GM12878 (cell line): ENCODE measurements around the gene POLA1. TPM values are rescaled to one million over a fixed set of nuclear protein-coding genes. Genes with fewer than 3 reads are reported as not detected.

ENCODE experiments used
- ATAC-seq: fragments of 200-7000 bp; cut with Tn5 transposase; 3 replicates; pipeline ENCODE4 v1.9.1; 2020; ENCODE audit warnings: mild to moderate bottlenecking, moderate library complexity
- BruUV-seq: library from RNA; stranded (reverse); fragments of 400-500 nt; replicated peaks from 2 replicates; lab custom pipeline; 2021; lab: Mats Ljungman, UMichigan
- CTCF ChIA-PET: fragments of 300-600 bp; sonication (Branson Sonifier 250); formaldehyde crosslinking; extraction: SDS; loops from one replicate; lab custom pipeline; 2021; ENCODE audit warnings: inconsistent platforms; lab: Yijun Ruan, JAX
- POLR2A ChIA-PET: fragments of 350-600 bp; formaldehyde crosslinking; extraction: SDS; loops from one replicate; lab custom pipeline; 2021; ENCODE audit warnings: inconsistent platforms; lab: Charles Lee
- RAD21 ChIA-PET: fragments of 300-600 bp; sonication (Branson Sonifier 250); formaldehyde crosslinking; loops from one replicate; lab custom pipeline; 2023; ENCODE audit warnings: antibody characterized with exemption; ENCODE audit not compliant: unreplicated experiment; lab: Charles Lee
- SMC1A ChIA-PET: fragments of 300-600 bp; sonication (Branson Sonifier 250); formaldehyde crosslinking; loops from one replicate; lab custom pipeline; 2023; ENCODE audit not compliant: unreplicated experiment, uncharacterized antibody; lab: Charles Lee
- DNase-seq: peaks from one replicate; pipeline ENCODE4 v3.0.0-alpha.2; 2011; ENCODE audit warnings: low read depth, low spot score
- FAIRE-seq: peaks from 3 replicates; lab custom pipeline; 2011; peaks lifted over from hg19 to GRCh38; lab: Jason Lieb, UNC
- H2AFZ ChIP-seq: 2 replicates; pipeline ENCODE4 v1.6.0; 2011; ENCODE audit warnings: low read depth, low read length, control low read depth; ENCODE audit not compliant: control insufficient read depth
- H3K27ac ChIP-seq: 2 replicates; pipeline ENCODE4 v1.5.1; 2011; ENCODE audit warnings: control low read depth; ENCODE audit not compliant: control insufficient read depth, insufficient read depth
- H3K27me3 ChIP-seq, 2 experiments: replicated peaks in 1 of 2; 2 replicates each; pipeline versions ENCODE4 v1.6.0 to v1.6.1; 2011; ENCODE audit warnings: low read length in 1 of 2; ENCODE audit not compliant: control insufficient read depth in 2 of 2, insufficient read depth in 2 of 2
- H3K36me3 ChIP-seq, 2 experiments: 2 replicates each; pipeline ENCODE4 v1.5.1; 2011; ENCODE audit warnings: low read length in 1 of 2; ENCODE audit not compliant: control insufficient read depth in 2 of 2, insufficient read depth in 2 of 2
- H3K4me1 ChIP-seq: 2 replicates; pipeline ENCODE4 v1.6.1; 2011; ENCODE audit warnings: mild to moderate bottlenecking, low read length, moderate library complexity, mixed read lengths; ENCODE audit not compliant: control insufficient read depth, insufficient read depth
- H3K4me2 ChIP-seq: 2 replicates; pipeline ENCODE4 v1.6.0; 2011; ENCODE audit warnings: control low read depth; ENCODE audit not compliant: control insufficient read depth, insufficient read depth
- H3K4me3 ChIP-seq: fragments of 200-600 bp; sonication (generic); 2 replicates; pipeline ENCODE4 v1.5.1; 2016
- H3K79me2 ChIP-seq: 2 replicates; pipeline ENCODE4 v1.6.0; 2011; ENCODE audit warnings: low read length; ENCODE audit not compliant: control insufficient read depth, insufficient read depth
- H3K9ac ChIP-seq: 2 replicates; pipeline ENCODE4 v1.8.0; 2011; ENCODE audit warnings: low read length, control low read depth, mixed read lengths; ENCODE audit not compliant: control insufficient read depth, insufficient read depth
- H3K9me3 ChIP-seq: replicated peaks from 3 replicates; pipeline ENCODE4 v1.5.1; 2011; ENCODE audit warnings: mild to moderate bottlenecking, low read length; ENCODE audit not compliant: control insufficient read depth, insufficient read depth
- H4K20me1 ChIP-seq: 2 replicates; pipeline ENCODE4 v1.6.0; 2011; ENCODE audit not compliant: control insufficient read depth, insufficient read depth
- BCL11A ChIP-seq: IDR thresholded peaks from 2 replicates; pipeline ENCODE4 v1.6.1; 2011; ENCODE audit warnings: low read depth, low read length
- DPF2 ChIP-seq: fragments of 450-650 bp; IDR thresholded peaks from 2 replicates; pipeline ENCODE4 v1.6.1; 2017; ENCODE audit warnings: mild to moderate bottlenecking
- EED ChIP-seq: sonication (generic); IDR thresholded peaks from 2 replicates; pipeline ENCODE4 v1.6.1; 2016; ENCODE audit warnings: antibody characterized with exemption, low read depth
- EP300 ChIP-seq, 2 experiments: fragments of 150-350 bp in 1 of 2; IDR thresholded peaks; 2 replicates each; pipeline ENCODE4 v1.6.1; 2011 to 2012; ENCODE audit warnings: low read depth in 2 of 2, low read length in 2 of 2, borderline replicate concordance in 1 of 2, improper control_type of control experiment in 1 of 2, inconsistent platforms in 1 of 2; ENCODE audit not compliant: control insufficient read depth in 1 of 2
- FOS ChIP-seq: IDR thresholded peaks from 3 replicates; pipeline ENCODE4 v1.6.1; 2011; ENCODE audit warnings: borderline replicate concordance; ENCODE audit not compliant: insufficient read length; ENCODE audit errors: extremely low read depth
- HDGF ChIP-seq: fragments of 450-650 bp; IDR thresholded peaks from 2 replicates; pipeline ENCODE4 v1.6.1; 2016; ENCODE audit warnings: antibody characterized with exemption
- IKZF2 ChIP-seq, 2 experiments: fragments of 450-650 bp; IDR thresholded peaks; 2 replicates each; pipeline ENCODE4 v1.6.1; 2017; ENCODE audit warnings: mild to moderate bottlenecking in 2 of 2, moderate library complexity in 2 of 2
- KDM1A ChIP-seq: fragments of 200-600 bp; sonication (generic); IDR thresholded peaks from 2 replicates; pipeline ENCODE4 v1.6.1; 2016; ENCODE audit warnings: borderline replicate concordance
- NFIC ChIP-seq: IDR thresholded peaks from 2 replicates; pipeline ENCODE4 v1.6.1; 2012; ENCODE audit warnings: low read depth, mild to moderate bottlenecking, inconsistent platforms, low read length, moderate library complexity
- RAD21 ChIP-seq: IDR thresholded peaks from 2 replicates; pipeline ENCODE4 v1.6.1; 2011; ENCODE audit warnings: mild to moderate bottlenecking, low read depth, low read length, moderate library complexity; ENCODE audit not compliant: insufficient read depth
- RBBP5 ChIP-seq: fragments of 200-600 bp; sonication (generic); conservative IDR thresholded peaks from 2 replicates; pipeline ENCODE4 v1.6.1; 2016
- SIX5 ChIP-seq: IDR thresholded peaks from 2 replicates; pipeline ENCODE4 v1.6.1; 2011; ENCODE audit warnings: mild to moderate bottlenecking, low read depth, low read length, moderate library complexity; ENCODE audit not compliant: severe bottlenecking
- SPI1 ChIP-seq: IDR thresholded peaks from 2 replicates; pipeline ENCODE4 v1.6.1; 2011; ENCODE audit warnings: low read depth, mild to moderate bottlenecking, low read length, moderate library complexity, borderline replicate concordance; ENCODE audit not compliant: insufficient read depth
- WGBS: methylation state at CpG from one replicate; pipeline ENCODE4 v1.1.6; 2016; ENCODE audit warnings: low lambda C conversion rate; ENCODE audit not compliant: insufficient replicate concordance, insufficient coverage; ENCODE audit errors: missing lambda C conversion rate; 5-methylcytosine and 5-hydroxymethylcytosine counted together
- in situ Hi-C: fragments of 300-500 bp; cut with MboI; formaldehyde crosslinking; loops from 9 replicates; pipeline ENCODE4 v1.14.3; 2018; ENCODE audit warnings: mixed read lengths
- intact Hi-C: fragments of 100-400 bp; cut with micrococcal nuclease; formaldehyde crosslinking; loops from one replicate; pipeline ENCODE4 v1.14.2; 2022; ENCODE audit not compliant: unreplicated experiment
- polyA plus RNA-seq, 11 experiments: library from polyadenylated mRNA; depleted of rRNA in 4 of 11; unstranded in 6 of 11; stranded (reverse) in 5 of 11; fragments of >200 nt; fragmentation: Nextera tagmentation in 4 of 11; fragmentation: Illumina TruSeq in 1 of 11; extraction: Ambion mirVana in 4 of 11; extraction: Trizol in 1 of 11; gene quantifications; 1 replicate in 1 of 11; 2 replicates in 10 of 11; pipeline versions ENCODE4 v1.2.1 to v1.2.3, GENCODE V29; 2011 to 2016; ENCODE audit warnings: inconsistent platforms in 2 of 11, missing spikeins in 2 of 11, low read depth in 1 of 11
- total RNA-seq, 4 experiments: library from RNA; depleted of rRNA in 3 of 4; stranded (reverse); fragments of >200 nt in 3 of 4; fragmentation: Illumina TruSeq in 1 of 4; extraction: Trizol in 1 of 4; gene quantifications; 2 replicates each; pipeline versions ENCODE4 v1.2.1 to v1.2.3, GENCODE V29; 2013 to 2021
- TF ChIP-seq, protein P1 (sequence below): fragments of 450-650 bp; IDR thresholded peaks from 2 replicates; pipeline ENCODE4 v1.6.1; 2016; ENCODE audit warnings: mild to moderate bottlenecking
- TF ChIP-seq, protein P2 (sequence below): fragments of 450-650 bp; formaldehyde crosslinking; IDR thresholded peaks from 2 replicates; pipeline ENCODE4 v1.4.0; 2020; ENCODE audit warnings: mild to moderate bottlenecking, moderate library complexity
- TF ChIP-seq, protein P3 (sequence below): fragments of 150-350 bp; IDR thresholded peaks from 2 replicates; pipeline ENCODE4 v1.6.1; 2016; ENCODE audit warnings: low read depth, low read length

POLA1 gene
- total and polyA plus RNA-seq, 10 of the 15 experiments (the other 5 are each of a cell fraction or from before 2014, with no cell fraction given) = 6.5 to 34.7 (median 24.8) TPM

DNA sequence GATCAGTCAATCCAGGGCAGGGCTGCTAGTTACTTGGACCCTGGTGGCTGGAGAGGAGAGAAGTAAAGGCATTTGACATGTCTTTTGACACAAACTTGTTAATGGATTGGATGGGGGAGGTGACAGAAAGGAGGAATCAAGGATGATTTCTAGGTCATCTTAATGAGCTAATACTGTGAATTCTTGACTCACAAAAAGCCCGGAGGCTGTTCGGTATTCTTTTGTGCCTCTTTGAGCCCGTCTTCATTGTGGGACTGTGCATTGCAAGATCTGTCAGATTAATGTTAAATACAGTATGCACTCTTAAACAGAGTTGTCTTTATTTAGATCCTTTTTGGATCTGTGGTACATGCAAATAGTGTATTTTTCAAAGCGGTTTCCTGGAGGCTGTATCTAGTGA lies 25.1 kb downstream of the POLA1 start (continued):
- TF ChIP-seq EP300 (IDR thresholded peaks at IDR 0.05; ENCODE audit: borderline replicate concordance in 1 of 2, control insufficient read depth in 1 of 2, low read depth in 2 of 2, low read length in 2 of 2) (no peak), RBBP5 (no peak)
- TF ChIP-seq, protein P1, sequence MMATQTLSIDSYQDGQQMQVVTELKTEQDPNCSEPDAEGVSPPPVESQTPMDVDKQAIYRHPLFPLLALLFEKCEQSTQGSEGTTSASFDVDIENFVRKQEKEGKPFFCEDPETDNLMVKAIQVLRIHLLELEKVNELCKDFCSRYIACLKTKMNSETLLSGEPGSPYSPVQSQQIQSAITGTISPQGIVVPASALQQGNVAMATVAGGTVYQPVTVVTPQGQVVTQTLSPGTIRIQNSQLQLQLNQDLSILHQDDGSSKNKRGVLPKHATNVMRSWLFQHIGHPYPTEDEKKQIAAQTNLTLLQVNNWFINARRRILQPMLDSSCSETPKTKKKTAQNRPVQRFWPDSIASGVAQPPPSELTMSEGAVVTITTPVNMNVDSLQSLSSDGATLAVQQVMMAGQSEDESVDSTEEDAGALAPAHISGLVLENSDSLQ = no peak

DNA sequence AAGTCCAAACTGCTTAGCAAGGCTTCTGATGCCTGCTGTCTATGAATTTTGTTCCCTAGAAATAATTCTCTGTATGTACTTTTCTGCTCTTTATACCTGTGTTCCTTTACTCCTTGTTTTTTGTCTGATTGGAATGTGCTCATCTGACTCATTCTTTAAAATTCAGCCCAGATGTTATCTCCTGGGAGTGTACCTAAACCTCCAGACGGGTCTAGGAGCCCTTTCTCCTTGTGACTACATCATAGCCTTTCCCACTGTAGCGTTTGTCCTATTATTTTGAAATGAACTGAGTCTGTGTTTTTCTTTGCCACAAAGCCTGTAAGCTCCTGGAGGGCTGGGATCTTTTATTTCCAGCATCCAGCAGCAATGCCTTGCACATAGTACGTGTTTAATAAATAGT lies 26.3 kb downstream of the POLA1 start:
- H3K4me1 ChIP-seq = no peaks in the 10 kb centered on the region
- no peak overlapping the region for H3K4me2 ChIP-seq
- intact Hi-C loops = no loop called here
- H2AFZ ChIP-seq = no peak overlapping the region
- no peak overlapping the region for H3K9ac ChIP-seq
- ChIA-PET SMC1A (interaction anchor here (0.9 kb wide), 1 partner anchor 18 kb away, joined by 3 read pairs; no protein-coding TSS in a partner anchor), CTCF (no interaction called here), POLR2A (no interaction called here), RAD21 (no interaction called here)
- no peaks in the 10 kb centered on the region for H4K20me1 ChIP-seq
- no peak overlapping the region for H3K27ac ChIP-seq
- no peaks in the 10 kb centered on the region for H3K79me2 ChIP-seq
- in situ Hi-C loops = no loop called here
- no peak for DNase-seq
- no peak overlapping the region for H3K4me3 ChIP-seq
- H3K36me3 ChIP-seq = peaks cover 0 to 6% of the 10 kb centered on the region in 2 experiments; a peak in 3 of 4 replicates
- no TSS peak for BruUV-seq
- 22% methylated on average over 3 of the region's 3 CpGs for WGBS
- no peaks in the 10 kb centered on the region; a peak in 1 of 4 replicates for H3K27me3 ChIP-seq
- no peaks in the 10 kb centered on the region for H3K9me3 ChIP-seq
- no peak for ATAC-seq
- FAIRE-seq = no peak
- no peak for TF ChIP-seq IKZF2 (IDR thresholded peaks at IDR 0.05)
- no peak for TF ChIP-seq SIX5
- no peak for TF ChIP-seq EED
- no peak for TF ChIP-seq KDM1A
- TF ChIP-seq, protein P2, sequence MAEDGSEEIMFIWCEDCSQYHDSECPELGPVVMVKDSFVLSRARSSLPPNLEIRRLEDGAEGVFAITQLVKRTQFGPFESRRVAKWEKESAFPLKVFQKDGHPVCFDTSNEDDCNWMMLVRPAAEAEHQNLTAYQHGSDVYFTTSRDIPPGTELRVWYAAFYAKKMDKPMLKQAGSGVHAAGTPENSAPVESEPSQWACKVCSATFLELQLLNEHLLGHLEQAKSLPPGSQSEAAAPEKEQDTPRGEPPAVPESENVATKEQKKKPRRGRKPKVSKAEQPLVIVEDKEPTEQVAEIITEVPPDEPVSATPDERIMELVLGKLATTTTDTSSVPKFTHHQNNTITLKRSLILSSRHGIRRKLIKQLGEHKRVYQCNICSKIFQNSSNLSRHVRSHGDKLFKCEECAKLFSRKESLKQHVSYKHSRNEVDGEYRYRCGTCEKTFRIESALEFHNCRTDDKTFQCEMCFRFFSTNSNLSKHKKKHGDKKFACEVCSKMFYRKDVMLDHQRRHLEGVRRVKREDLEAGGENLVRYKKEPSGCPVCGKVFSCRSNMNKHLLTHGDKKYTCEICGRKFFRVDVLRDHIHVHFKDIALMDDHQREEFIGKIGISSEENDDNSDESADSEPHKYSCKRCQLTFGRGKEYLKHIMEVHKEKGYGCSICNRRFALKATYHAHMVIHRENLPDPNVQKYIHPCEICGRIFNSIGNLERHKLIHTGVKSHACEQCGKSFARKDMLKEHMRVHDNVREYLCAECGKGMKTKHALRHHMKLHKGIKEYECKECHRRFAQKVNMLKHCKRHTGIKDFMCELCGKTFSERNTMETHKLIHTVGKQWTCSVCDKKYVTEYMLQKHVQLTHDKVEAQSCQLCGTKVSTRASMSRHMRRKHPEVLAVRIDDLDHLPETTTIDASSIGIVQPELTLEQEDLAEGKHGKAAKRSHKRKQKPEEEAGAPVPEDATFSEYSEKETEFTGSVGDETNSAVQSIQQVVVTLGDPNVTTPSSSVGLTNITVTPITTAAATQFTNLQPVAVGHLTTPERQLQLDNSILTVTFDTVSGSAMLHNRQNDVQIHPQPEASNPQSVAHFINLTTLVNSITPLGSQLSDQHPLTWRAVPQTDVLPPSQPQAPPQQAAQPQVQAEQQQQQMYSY (CRISPR knock-in tag) = no peak
- TF ChIP-seq, protein P3, sequence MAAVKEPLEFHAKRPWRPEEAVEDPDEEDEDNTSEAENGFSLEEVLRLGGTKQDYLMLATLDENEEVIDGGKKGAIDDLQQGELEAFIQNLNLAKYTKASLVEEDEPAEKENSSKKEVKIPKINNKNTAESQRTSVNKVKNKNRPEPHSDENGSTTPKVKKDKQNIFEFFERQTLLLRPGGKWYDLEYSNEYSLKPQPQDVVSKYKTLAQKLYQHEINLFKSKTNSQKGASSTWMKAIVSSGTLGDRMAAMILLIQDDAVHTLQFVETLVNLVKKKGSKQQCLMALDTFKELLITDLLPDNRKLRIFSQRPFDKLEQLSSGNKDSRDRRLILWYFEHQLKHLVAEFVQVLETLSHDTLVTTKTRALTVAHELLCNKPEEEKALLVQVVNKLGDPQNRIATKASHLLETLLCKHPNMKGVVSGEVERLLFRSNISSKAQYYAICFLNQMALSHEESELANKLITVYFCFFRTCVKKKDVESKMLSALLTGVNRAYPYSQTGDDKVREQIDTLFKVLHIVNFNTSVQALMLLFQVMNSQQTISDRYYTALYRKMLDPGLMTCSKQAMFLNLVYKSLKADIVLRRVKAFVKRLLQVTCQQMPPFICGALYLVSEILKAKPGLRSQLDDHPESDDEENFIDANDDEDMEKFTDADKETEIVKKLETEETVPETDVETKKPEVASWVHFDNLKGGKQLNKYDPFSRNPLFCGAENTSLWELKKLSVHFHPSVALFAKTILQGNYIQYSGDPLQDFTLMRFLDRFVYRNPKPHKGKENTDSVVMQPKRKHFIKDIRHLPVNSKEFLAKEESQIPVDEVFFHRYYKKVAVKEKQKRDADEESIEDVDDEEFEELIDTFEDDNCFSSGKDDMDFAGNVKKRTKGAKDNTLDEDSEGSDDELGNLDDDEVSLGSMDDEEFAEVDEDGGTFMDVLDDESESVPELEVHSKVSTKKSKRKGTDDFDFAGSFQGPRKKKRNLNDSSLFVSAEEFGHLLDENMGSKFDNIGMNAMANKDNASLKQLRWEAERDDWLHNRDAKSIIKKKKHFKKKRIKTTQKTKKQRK = no peak
- TF ChIP-seq NFIC = no peak
- no peak for TF ChIP-seq SPI1
- TF ChIP-seq BCL11A = no peak
- no peak for TF ChIP-seq FOS
- no peak for TF ChIP-seq RAD21
- no peak for TF ChIP-seq HDGF
- no peak for TF ChIP-seq DPF2
